Amniotic epithelial cell (primary cell): ENCODE measurements around the gene SLC46A2.

Experiments used
- DNase-seq: peaks from one replicate; pipeline ENCODE4 v3.0.0-alpha.2; 2010; ENCODE audit warnings: low read depth

Gene SLC46A2

DNA sequence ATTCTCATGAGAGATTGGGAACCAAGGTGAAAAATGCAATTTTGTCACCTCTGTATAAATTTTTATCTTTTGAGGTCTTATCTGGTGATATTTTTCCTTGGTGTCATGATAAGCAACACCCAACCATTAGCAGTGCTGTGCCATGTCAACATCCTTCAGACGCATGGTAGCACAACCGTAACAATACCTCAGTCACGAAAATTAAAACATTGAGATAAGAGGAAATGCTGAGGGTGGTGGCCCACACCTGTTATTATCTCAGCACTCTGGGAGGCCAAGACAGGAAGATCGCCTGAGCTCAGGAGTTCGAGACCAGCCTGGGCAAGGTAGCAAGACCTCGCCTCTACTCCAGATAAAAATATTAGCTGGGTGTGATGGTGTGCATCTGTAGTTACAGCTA is 32.7 kb downstream of the SLC46A2 start:
- no peak for DNase-seq

DNA sequence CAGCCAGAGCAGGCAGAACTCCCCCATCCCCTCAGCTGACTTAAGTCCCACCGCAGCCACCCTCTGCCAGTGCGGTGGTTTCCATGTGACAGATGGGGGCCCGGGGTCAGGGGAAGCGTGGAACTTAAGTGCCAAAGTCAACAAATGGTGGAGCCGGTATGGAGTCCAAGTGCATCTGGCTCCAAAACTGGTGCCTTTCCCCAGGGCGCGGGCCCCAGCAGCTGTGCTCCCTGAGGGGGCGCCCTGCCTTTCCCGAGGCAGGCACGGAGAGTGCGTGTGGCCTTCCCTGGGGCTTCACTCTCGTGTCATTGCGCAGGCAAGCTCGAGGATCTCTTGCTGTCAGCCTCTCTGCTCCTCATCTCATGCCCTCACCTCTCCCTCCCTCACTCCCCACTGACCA is 33.8 kb downstream of the SLC46A2 start:
- DNase-seq = no peak

DNA sequence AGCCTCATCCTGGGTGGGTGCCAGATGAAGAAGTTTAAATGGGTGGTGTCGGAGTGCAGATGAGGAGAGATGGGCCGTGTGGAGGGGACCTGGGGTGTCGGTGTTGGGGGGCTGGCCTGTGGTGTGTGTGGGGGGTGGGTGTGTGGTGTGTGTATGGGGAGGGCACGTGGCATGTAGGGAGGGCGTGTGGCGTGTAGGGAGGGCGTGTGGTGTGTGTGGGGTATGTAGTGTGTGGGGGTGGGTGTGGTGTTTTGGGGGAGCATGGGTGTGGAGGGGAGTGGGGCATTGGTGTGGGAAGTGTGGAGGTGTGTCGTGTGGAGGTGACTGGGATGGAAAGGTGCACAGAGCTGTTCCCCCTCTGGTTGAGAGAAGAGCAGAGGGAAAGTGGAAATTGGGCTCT is 34.5 kb downstream of the SLC46A2 start:
- no peak for DNase-seq

DNA sequence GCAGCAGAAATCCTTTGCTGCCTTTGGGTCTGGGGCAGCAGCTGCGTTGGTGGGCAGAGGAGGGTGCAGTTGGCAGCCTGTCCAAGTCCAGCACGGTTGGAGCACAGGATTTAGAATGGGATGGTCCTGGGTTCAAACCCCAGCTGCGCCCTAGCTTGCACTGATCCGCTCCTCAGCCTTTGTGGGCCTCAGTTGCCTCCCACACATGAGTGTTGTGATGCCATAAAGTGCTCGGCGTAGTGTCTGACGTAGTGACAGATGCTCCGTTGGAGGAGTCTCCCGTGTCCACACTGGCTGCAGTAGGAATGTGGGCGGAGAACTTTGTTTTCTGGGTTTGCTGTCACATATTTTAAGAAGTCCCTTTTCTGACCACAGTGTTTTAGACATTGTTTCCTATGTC is 36.0 kb downstream of the SLC46A2 start:
- no peak for DNase-seq

DNA sequence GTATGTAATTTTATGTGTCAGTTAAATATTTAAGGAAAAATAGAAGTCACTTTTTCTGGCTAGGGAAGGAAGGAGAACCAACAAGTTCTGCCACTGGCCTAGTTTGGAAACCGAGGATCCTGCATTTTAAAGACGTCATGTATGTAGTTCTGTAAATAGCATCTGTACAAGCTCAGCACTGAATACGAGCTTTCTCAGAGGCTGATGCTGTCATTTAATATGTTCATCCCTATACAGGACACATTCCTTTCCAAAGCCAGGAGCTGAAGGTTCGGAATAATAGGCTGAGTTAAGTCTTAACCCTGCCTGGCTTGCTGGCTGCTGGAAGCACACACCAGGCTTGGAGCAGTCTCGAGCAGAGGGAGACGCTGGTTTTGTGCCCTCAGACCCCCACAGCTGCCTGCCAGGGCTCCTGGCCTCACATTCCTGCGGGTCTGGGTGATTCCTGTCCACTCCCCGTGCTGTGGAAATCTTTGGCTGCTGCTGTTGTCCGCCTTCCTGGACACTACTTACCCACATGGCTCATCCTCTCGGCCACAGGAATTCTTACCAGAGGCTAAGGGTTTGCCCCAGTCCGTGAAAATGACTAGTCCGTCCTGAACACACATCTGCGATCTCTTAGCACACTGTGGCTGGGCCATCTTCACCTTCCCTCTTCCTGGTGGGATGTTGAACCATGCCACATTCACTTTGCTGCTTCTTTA is 36.6 kb downstream of the SLC46A2 start:
- DNase-seq = peak; percentile 54

DNA sequence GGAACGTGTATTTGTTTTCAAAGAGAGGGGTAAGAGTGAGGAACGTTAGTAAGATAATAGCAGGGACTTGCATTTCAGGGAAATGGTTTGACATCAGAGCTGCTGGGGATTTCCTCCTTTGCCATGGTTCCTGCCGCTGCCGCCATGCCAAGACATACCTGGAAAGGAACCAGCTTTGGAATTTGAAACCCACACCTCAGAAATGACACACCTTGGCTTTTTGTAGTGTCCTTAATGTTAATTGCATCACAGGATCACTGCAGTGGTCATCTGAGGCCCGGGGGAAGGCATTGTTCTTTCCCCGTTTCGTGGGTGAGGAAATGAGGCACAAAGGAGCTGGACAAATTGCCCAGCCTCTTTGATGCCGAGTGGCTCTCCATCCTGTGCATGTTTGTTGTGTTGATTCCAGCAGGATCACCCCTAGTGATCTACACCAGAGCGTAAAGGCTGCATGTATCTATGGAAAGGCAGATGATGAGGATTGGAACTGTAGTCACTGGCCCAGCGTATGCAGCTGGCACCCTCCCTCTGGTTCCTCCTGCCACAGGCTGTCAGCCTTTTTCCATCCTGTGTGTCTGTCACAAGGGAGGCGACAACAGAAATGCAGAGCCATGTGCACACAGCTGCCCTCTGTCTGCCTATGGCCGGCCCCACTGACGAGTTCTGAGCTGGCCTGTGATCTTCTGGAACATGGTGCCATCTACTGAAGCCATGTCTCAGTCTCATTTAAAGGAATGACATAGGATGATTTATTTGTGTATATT is 37.8 kb downstream of the SLC46A2 start:
- no peak for DNase-seq

DNA sequence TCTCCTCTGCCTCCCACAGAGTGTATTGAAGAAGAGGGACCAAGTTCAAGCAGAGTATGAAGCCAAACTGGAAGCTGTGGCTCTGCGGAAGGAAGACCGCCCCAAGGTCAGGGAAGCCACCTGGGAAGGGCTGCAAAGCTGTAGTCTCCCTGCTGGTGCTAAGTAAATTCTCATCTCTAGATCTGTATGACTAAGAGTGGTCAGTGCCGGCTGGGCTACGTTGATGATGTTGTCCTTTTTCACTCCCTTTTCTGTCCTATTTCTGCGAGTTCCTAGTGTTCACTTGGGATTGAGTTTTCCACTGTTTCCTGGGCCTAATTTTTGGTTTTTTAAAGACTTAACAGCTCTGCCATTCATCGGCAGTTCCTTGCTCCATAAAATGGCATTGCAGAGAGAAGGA is 39.8 kb downstream of the SLC46A2 start:
- DNase-seq = no peak

DNA sequence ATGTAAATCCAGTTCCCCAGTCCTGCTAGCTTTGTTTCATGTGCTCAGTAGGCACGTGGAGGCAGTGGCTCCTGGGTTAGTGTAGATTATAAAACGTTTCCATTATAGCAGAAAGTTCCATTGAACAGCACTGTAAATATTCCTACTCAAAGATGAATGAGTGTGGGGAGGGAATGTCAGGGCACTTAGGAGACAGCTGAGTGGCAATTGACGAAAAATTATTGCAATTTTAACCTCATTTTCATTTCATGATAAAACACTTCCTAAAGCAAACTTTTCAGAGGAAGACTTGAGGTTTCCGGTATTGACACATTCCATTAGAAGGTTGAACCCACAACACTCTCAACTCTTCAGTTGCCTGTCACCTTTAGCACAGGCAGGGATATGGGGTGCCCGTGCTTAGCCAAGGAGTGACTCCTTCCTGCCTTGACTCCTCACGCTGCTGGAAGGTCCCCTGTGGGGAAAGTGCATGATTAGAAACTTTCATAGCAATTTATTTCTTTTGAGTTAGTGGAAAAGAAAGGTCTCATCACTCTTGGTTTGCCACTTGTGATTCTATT is 41.2 kb downstream of the SLC46A2 start:
- no peak for DNase-seq

DNA sequence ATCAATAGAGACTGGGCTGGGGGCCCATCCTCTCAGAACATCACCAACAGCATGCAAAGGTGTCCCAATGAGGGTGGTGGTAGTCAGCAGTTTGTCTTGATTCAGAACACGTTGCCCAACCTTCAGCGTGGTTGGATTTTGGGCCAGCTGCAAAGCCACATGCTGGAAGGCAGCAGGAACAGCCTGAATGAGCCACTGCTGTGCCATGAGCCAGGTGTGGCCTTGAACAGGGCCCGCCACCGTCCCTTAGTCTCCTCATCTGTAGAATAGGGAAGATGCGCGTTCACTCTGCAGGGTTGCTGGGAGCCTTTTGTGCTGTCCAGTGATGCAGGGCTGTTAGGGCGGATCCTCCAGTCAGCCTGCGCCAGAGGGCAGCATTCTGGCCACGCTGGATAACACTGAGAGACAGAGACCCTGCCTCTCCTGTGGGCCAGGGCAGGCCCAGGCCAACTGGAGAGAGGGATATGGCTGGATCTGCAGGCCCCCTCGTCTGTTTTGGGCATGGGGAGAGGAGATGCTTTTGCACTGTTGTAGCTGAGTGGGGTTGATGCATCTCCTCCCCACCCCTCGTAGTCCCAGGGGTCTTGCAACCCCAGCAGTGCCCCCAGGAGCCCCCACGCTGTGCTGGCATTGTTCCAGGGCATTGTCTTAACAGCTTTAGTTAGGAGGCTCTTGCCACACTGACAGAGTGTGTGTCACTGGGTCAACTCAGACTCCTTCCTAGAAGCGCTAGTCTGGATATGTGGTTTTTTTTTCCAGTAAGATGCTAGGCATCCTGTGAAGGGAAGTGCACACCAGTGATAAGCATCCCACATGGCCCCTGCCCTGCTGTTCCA is 42.1 kb downstream of the SLC46A2 start:
- peak; percentile 58 for DNase-seq

DNA sequence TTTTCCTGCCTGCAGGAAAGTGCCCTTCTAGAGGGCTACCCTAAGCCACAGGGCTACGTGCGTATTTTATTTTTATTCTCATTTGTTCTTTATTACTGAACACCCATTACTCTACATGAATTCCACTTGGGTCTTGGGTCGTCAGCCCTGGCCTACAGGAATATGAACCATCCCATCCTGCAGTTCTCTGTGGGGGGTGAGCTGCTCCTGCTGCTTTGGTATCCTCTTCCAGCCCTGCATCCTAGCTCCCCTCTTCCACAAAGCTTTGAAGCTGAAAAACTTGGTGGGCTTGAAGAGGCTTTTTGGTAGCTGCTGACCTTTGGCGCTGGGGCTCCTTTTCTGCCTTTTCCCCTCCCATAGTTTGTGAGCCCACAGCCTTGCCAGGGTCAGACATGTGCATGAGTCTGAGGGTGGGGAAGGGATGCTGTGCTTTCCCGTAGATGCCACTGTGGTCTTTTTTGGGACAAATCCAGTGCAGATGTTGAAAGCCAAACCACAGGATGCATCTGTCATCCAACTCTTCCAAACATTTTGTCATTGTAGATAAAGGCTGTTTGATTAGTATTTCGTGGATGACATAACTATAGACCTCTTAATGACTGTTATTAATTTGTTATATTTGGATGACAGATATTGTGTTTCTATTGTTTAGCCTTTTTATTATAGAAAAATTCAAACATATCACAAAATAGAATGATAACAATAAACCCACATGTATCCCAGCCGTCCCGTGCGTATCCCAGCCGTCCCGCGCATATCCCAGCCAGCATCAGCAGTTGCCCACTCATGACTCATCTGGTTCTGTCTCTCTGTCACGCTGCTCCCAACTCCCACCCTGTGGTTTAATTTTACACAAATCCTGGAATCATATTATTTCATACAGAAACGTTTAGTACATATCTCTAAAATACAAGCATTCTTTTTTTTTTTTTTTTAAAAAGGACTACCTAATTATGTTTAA is 43.9 kb downstream of the SLC46A2 start:
- DNase-seq = peak; percentile 72

DNA sequence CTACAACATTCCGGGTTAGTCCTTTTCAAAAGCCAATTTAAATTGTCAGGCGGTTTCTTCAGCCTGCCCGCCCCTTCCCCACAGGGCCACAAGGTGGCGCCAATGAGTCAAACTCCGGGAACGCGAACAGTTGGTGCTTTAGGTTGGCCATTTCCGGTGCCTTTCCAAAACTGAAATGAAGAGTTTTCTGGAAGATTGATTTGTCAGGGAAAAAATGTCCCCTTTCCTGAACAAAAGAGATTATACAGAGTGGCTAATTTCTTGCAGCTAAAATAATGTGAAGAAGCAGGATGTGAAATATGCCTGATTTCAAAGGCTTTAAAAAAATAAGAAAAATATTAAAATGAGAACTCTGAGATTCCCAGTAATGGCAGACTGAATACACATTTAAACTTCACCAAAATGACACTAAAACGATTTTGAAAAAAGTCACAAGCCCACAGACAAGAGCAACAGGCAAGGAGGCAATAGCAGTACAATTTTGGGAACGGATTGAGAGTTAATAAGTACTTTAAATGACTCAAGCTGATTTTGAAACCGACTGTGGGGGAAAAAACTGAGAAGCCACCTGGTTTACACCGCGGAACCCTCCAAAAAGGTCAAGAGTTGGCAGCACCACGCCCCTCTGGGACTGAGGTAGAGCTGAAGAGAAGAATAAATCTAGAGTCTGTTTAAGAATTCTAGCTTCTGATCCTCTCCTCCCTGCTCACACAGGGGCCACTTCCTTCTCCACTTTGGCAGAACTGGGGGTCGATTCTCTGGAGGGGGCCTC is 45.7 kb downstream of the SLC46A2 start:
- DNase-seq = peak; percentile 46

DNA sequence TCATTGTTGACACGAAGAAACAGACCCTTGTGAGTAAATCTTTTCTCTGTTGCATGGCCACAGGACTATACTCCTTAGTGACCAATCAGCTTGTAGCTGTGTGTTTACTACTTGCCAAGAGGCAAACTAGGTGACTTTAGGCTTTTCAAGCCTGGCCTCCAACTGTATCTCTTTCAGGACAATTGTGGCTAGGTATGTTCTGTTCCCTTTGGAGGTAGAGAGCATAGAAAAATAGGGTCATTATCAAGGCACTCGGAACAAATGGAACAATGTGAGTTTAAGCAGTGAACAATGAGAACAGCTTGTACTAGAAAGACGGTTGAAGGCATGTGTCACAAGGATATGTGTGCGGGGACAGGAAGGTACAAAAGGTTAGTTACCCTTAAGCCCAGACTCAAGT is 48.1 kb downstream of the SLC46A2 start:
- no peak for DNase-seq

DNA sequence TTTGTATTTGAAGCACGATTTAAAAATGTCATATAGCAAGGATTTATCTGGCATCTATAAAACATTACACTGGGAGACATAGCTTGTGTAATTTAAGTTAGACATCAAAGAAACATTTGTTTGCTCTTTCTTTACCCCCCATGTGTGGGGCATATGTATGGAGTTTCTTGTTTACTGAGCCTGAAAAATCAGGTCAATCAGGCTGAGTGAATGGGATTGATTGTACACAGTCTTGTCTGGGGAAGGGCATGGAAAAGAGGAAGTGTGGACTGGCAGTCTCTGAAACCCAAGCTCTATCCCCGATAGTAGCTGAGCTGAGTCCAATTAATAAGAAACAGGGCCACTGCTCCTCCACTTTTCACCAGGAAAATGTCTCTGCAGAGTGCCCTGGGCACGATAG is 49.4 kb downstream of the SLC46A2 start:
- no peak for DNase-seq

DNA sequence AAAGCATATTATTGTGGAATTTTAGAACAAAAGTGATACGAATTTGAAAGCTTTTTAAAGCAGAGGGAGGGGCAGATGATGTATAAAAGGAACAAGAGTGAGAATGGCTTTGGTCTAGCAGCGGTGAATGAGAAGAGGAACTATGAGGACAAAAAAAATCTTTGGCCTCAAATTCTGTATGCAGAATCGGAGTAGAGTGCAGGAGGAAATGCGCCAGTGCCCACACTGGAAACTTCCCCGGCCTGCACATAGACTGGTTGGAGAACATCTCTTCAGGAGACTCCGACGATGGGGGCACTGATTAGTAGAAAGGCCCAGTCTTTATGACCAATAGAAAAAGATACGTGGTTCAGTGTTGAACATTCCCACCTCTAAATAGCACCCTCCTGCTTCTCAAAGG is 51.3 kb downstream of the SLC46A2 start:
- DNase-seq = no peak

DNA sequence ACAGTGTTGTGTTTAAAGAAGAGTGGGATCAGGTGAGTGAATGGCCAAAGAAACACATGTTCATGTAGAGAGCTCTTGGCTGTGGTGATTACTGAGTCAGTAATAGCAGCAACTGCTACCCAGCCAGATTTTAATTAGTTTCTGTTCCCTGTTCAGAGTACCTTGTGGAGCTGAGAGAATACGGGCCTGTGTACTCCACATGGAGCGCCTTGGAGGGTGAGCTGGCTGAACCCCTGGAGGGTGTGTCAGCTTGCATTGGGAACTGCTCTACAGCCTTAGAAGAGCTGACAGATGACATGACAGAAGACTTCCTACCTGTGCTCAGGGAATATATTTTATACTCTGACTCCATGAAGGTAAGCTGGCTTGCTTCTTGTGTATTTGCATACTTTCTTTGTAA is 52.3 kb downstream of the SLC46A2 start:
- no peak for DNase-seq

DNA sequence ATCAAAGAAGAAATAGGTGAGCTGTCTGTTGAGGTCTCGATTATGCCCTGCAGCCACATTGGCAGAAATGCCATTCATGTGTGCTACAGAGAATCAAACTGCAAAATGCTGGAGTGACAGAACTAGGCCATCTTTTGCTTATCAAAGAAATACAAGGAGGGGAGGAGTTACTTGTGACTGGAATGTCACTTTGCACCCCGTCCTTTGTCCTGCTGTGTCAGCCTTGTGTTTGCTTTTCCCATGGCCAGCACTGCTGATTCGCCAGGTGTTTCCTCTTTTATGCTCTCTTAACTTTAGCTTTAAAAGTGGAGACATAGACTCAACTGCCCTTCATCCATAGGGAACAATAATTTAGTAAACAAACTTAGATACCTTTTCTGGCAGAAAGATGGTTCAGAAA is 54.3 kb downstream of the SLC46A2 start:
- no peak for DNase-seq

DNA sequence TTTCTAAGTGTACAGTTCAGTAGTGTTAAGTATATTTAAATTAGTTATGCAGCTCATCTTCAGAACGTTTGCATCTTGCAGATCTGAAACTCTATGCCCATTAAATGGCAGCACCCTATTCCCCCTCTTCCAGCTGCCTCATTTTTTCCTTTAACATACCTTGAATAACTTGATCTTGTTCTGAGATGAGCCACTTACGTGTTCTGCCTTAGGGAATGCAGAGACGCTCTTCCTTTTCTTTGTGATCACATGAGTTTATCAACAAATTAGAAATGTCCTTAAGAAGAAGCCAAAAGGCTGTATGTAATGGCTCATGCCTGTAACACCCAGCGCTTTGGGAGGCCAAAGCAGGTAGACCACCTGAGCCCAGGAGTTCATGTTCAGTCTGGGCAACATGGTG is 57.6 kb downstream of the SLC46A2 start:
- no peak for DNase-seq

DNA sequence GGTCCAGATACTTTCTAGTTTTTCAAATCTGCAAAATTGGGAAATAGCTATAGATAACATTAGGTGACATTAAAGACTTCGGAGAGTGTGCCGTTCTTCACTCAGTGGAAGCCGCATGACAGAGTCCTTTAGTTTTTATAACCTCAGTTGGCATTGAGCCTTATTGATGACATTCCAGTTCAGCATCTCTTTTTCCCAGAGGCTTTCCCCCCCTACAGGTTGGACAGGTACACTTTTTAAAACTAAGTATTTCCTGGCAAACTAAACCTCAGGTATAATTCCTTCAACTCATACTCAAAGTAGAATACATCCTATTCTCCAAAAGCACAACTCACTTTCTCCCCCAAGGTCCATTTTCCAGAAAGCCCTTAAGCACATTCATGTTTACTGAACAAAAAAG is 58.7 kb downstream of the SLC46A2 start:
- no peak for DNase-seq

DNA sequence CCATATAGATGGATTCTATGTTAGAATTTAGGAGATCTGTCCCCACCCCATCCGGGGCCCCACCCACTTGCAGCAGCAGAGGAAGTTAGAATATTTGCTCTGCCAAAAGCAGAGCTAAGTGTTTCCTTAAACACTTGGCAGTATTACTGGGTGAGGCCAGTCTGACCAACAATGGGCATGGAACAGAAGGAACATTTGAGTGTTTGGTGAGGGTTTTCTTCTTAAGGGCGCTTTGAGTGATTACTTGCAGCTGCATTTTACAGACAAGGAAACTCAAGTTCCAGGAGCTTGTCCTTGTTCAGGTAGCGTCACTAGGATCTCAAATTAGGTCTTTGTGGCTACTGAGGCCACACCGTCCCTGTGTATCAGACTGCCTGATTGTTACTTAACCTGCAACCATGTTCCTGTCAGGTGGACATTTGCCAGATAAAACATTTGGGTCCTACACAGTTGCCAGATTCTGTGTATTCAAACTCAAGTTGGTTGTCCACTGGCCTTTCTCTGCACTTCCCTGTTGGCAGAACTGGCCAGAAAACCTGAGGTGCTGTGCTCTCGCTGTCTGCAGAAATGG is 59.3 kb downstream of the SLC46A2 start:
- DNase-seq = no peak
